ENCODE data around the gene B9D1. TPM values are rescaled to one million over a fixed set of nuclear protein-coding genes. Genes with fewer than 3 reads are reported as not detected.
A peak's percentile ranks its signal among the peaks of the same experiment; 100 is the strongest.

B9D1 gene
- total RNA-seq, 1 experiment from 2014 or later = 11.5 TPM

GRCh38 chr17:19329136-19329535 is 33.4 kb downstream of the B9D1 start:
- DNase-seq = peak in 1 of 2 experiments; percentile 23
- no peak for TF ChIP-seq CTCF (IDR thresholded peaks at IDR 0.05; ENCODE audit: insufficient read depth in 1 of 2, low read depth in 1 of 2, low read length in 1 of 2, severe bottlenecking in 1 of 2, unreplicated experiment in 1 of 2)
- Mint-ChIP-seq H3K4me3 (ENCODE audit: unreplicated experiment) (no peak overlapping the region), H3K4me1 (ENCODE audit: low read depth, unreplicated experiment) (peaks cover 12% of the 10 kb centered on the region), H3K27me3 (ENCODE audit: insufficient read depth, unreplicated experiment) (no peaks in the 10 kb centered on the region), H3K9me3 (ENCODE audit: unreplicated experiment) (peaks cover under 1% of the 10 kb centered on the region), H3K27ac (ENCODE audit: unreplicated experiment) (no peak overlapping the region), H3K36me3 (ENCODE audit: insufficient read depth, unreplicated experiment) (peaks cover 31% of the 10 kb centered on the region)
- Histone ChIP-seq H3K27me3 (replicated peaks; ENCODE audit: control insufficient read depth, insufficient read depth, low read length) (no peaks in the 10 kb centered on the region), H3K4me1 (no peaks in the 10 kb centered on the region; the same call in 1 of the 2 replicates), H3K4me3 (ENCODE audit: low read depth, low read length) (no peak overlapping the region), H3K36me3 (ENCODE audit: control insufficient read depth, insufficient read depth, low read length) (no peaks in the 10 kb centered on the region; the same call in none of the 2 replicates), H3K9me3 (peaks cover 14% of the 10 kb centered on the region)
- ChIA-PET CTCF (no interaction called here), POLR2A (no interaction called here)
- BruUV-seq (replicated peaks) = no TSS peak
- intact Hi-C loops (cut with micrococcal nuclease; ENCODE audit: unreplicated experiment) = no loop called here

- POLR2A ChIA-PET = no interaction called here
- Histone ChIP-seq H3K4me1 (no peaks in the 10 kb centered on the region; the same call in 1 of the 2 replicates), H3K36me3 (ENCODE audit: control insufficient read depth, insufficient read depth, low read length) (no peaks in the 10 kb centered on the region; the same call in 1 of the 2 replicates), H3K4me3 (ENCODE audit: low read depth, low read length) (no peak overlapping the region), H3K27me3 (replicated peaks; ENCODE audit: control insufficient read depth, insufficient read depth, low read length) (no peaks in the 10 kb centered on the region), H3K9me3 (peaks cover 14% of the 10 kb centered on the region)
- no peak overlapping the region for H3K27ac Mint-ChIP-seq (ENCODE audit: unreplicated experiment)
- H3K4me1 Mint-ChIP-seq (ENCODE audit: low read depth, unreplicated experiment) = peaks cover 12% of the 10 kb centered on the region
- H3K9me3 Mint-ChIP-seq (ENCODE audit: unreplicated experiment) = peaks cover 7% of the 10 kb centered on the region
- H3K36me3 Mint-ChIP-seq (ENCODE audit: insufficient read depth, unreplicated experiment) = peaks cover 31% of the 10 kb centered on the region
- no peak overlapping the region for H3K4me3 Mint-ChIP-seq (ENCODE audit: unreplicated experiment)
- CTCF ChIA-PET = interaction anchor here (0.6 kb wide), 1 partner anchor 75 kb away, joined by 7 read pairs; no protein-coding TSS in a partner anchor
- intact Hi-C loops (cut with micrococcal nuclease; ENCODE audit: unreplicated experiment) = no loop called here
- no peak for TF ChIP-seq CTCF (IDR thresholded peaks at IDR 0.05; ENCODE audit: insufficient read depth in 1 of 2, low read depth in 1 of 2, low read length in 1 of 2, severe bottlenecking in 1 of 2, unreplicated experiment in 1 of 2)
- H3K27me3 Mint-ChIP-seq (ENCODE audit: insufficient read depth, unreplicated experiment) = no peaks in the 10 kb centered on the region
- peak in 1 of 2 experiments; percentile 28 for DNase-seq
- no TSS peak for BruUV-seq (replicated peaks)
Measured at GRCh38 chr17:19328441-19329061, 34.0 kb downstream of the B9D1 start.

GRCh38 chr17:19327031-19327783 is 35.3 kb downstream of the B9D1 start:
- Mint-ChIP-seq H3K4me1 (ENCODE audit: low read depth, unreplicated experiment) (peaks cover 12% of the 10 kb centered on the region), H3K9me3 (ENCODE audit: unreplicated experiment) (peaks cover 14% of the 10 kb centered on the region), H3K36me3 (ENCODE audit: insufficient read depth, unreplicated experiment) (peaks cover 40% of the 10 kb centered on the region), H3K27ac (ENCODE audit: unreplicated experiment) (no peak overlapping the region), H3K27me3 (ENCODE audit: insufficient read depth, unreplicated experiment) (no peaks in the 10 kb centered on the region), H3K4me3 (ENCODE audit: unreplicated experiment) (no peak overlapping the region)
- TF ChIP-seq CTCF (IDR thresholded peaks at IDR 0.05; ENCODE audit: insufficient read depth in 1 of 2, low read depth in 1 of 2, low read length in 1 of 2, severe bottlenecking in 1 of 2, unreplicated experiment in 1 of 2) = no peak
- Histone ChIP-seq H3K4me1 (no peaks in the 10 kb centered on the region; the same call in 1 of the 2 replicates), H3K36me3 (ENCODE audit: control insufficient read depth, insufficient read depth, low read length) (no peaks in the 10 kb centered on the region), H3K4me3 (ENCODE audit: low read depth, low read length) (no peak overlapping the region), H3K9me3 (peaks cover 14% of the 10 kb centered on the region), H3K27me3 (replicated peaks; ENCODE audit: control insufficient read depth, insufficient read depth, low read length) (no peaks in the 10 kb centered on the region)
- CTCF ChIA-PET = no interaction called here
- POLR2A ChIA-PET = no interaction called here
- intact Hi-C loops (cut with micrococcal nuclease; ENCODE audit: unreplicated experiment) = no loop called here
- DNase-seq = no peak
- no TSS peak for BruUV-seq (replicated peaks)

All from Caco-2 (cell line).